Neural cell (in vitro differentiated cells): ENCODE measurements around the gene SMIM43. TPM values are rescaled to one million over a fixed set of nuclear protein-coding genes. Genes with fewer than 3 reads are reported as not detected.

ENCODE experiments used
- H2AFZ ChIP-seq: fragments of 200-600, 300-800 bp; sonication (generic), shearing (Covaris generic); 2 replicates; pipeline ENCODE4 v1.6.0; 2014; ENCODE audit warnings: low read depth, mild to moderate bottlenecking, antibody characterized with exemption, low read length, moderate library complexity
- H3F3A ChIP-seq: fragments of 200-600 bp; shearing (Covaris generic); 2 replicates; pipeline ENCODE4 v1.6.1; 2016; ENCODE audit warnings: mild to moderate bottlenecking, moderate library complexity, mixed read lengths, antibody characterized with exemption, low read length; ENCODE audit not compliant: insufficient read depth, poor library complexity, severe bottlenecking
- H3K27ac ChIP-seq: fragments of 200-600, 300-800 bp; sonication (generic), shearing (Covaris generic); 2 replicates; pipeline ENCODE4 v1.5.1; 2014; ENCODE audit warnings: mild to moderate bottlenecking, low read length, moderate library complexity
- H3K27me3 ChIP-seq: fragments of 300-800, 200-600 bp; sonication (generic), shearing (Covaris generic); 2 replicates; pipeline ENCODE4 v1.6.0; 2014; ENCODE audit warnings: mild to moderate bottlenecking, low read depth, low read length, moderate library complexity; ENCODE audit not compliant: insufficient read depth
- H3K36me3 ChIP-seq: fragments of 300-800, 200-600 bp; sonication (generic), shearing (Covaris generic); 2 replicates; pipeline ENCODE4 v1.5.1; 2014; ENCODE audit warnings: mild to moderate bottlenecking, antibody characterized with exemption, low read length, moderate library complexity; ENCODE audit not compliant: insufficient read depth
- H3K4me2 ChIP-seq: fragments of 300-800, 200-600 bp; sonication (generic), shearing (Covaris generic); 2 replicates; pipeline ENCODE4 v1.6.0; 2014; ENCODE audit warnings: mild to moderate bottlenecking, low read length
- H3K4me3 ChIP-seq: fragments of 300-800, 200-600 bp; sonication (generic), shearing (Covaris generic); 2 replicates; pipeline ENCODE4 v1.5.1; 2014; ENCODE audit warnings: mild to moderate bottlenecking, low read length, moderate library complexity
- H3K79me2 ChIP-seq: fragments of 200-600 bp; shearing (Covaris generic); replicated peaks from 2 replicates; pipeline ENCODE4 v1.6.0; 2014; ENCODE audit warnings: mild to moderate bottlenecking, low read length, moderate library complexity; ENCODE audit not compliant: insufficient read depth
- H3K9ac ChIP-seq: fragments of 300-800, 200-600 bp; sonication (generic), shearing (Covaris generic); 2 replicates; pipeline ENCODE4 v1.6.1; 2016; ENCODE audit warnings: mild to moderate bottlenecking, low read length, mixed read lengths
- H3K9me2 ChIP-seq: fragments of 200-600 bp; shearing (Covaris generic); 2 replicates; pipeline ENCODE4 v1.6.1; 2016; ENCODE audit warnings: mild to moderate bottlenecking, low read length, mixed read lengths; ENCODE audit not compliant: insufficient read depth
- H3K9me3 ChIP-seq: fragments of 200-600, 300-800 bp; sonication (generic), shearing (Covaris generic); 2 replicates; pipeline ENCODE4 v1.6.1; 2016; ENCODE audit warnings: mild to moderate bottlenecking, mixed run types, low read length, moderate library complexity, mixed read lengths
- H4K20me1 ChIP-seq: fragments of 200-600 bp; shearing (Covaris generic); 2 replicates; pipeline ENCODE4 v1.6.1; 2016; ENCODE audit warnings: mild to moderate bottlenecking, mixed run types; ENCODE audit not compliant: insufficient read depth
- CTCF ChIP-seq: fragments of 450-650 bp; IDR thresholded peaks from 2 replicates; pipeline ENCODE4 v1.5.1; 2014; ENCODE audit warnings: antibody characterized with exemption, mild to moderate bottlenecking, moderate library complexity; ENCODE audit not compliant: poor library complexity, severe bottlenecking
- EP300 ChIP-seq: fragments of 450-650 bp; conservative IDR thresholded peaks from 2 replicates; pipeline ENCODE4 v1.6.1; 2014; ENCODE audit warnings: antibody characterized with exemption, mild to moderate bottlenecking, moderate library complexity; ENCODE audit not compliant: poor library complexity, severe bottlenecking
- EZH2 ChIP-seq: fragments of 200-600, 300-800 bp; shearing (Covaris generic), sonication (generic); IDR thresholded peaks from 2 replicates; pipeline ENCODE4 v1.6.1; 2014; ENCODE audit warnings: antibody characterized with exemption, low read length, borderline replicate concordance, mild to moderate bottlenecking; ENCODE audit not compliant: insufficient read depth, poor library complexity, severe bottlenecking
- MXI1 ChIP-seq: fragments of 450-650 bp; conservative IDR thresholded peaks from 2 replicates; pipeline ENCODE4 v1.6.1; 2014; ENCODE audit warnings: antibody characterized with exemption, mild to moderate bottlenecking; ENCODE audit not compliant: poor library complexity, severe bottlenecking
- POLR2AphosphoS5 ChIP-seq: IDR thresholded peaks from 2 replicates; pipeline ENCODE4 v1.6.1; 2012
- RAD21 ChIP-seq: fragments of 450-650 bp; conservative IDR thresholded peaks from 2 replicates; pipeline ENCODE4 v1.6.1; 2014; ENCODE audit warnings: antibody characterized with exemption, mild to moderate bottlenecking, moderate library complexity
- REST ChIP-seq: IDR thresholded peaks from 2 replicates; pipeline ENCODE4 v1.6.1; 2012; ENCODE audit warnings: borderline replicate concordance
- SMC3 ChIP-seq: fragments of 450-650 bp; conservative IDR thresholded peaks from 2 replicates; pipeline ENCODE4 v1.6.1; 2014; ENCODE audit warnings: antibody characterized with exemption, mild to moderate bottlenecking, moderate library complexity; ENCODE audit not compliant: poor library complexity
- TAF1 ChIP-seq: IDR thresholded peaks from 2 replicates; pipeline ENCODE4 v1.6.1; 2012; ENCODE audit warnings: low read depth
- polyA plus RNA-seq: library from polyadenylated mRNA; depleted of rRNA; stranded (reverse); fragments of >200 nt; gene quantifications from 2 replicates; pipeline ENCODE4 v1.2.3, GENCODE V29; 2014

Gene SMIM43
- polyA plus RNA-seq, 1 donor from 2014 or later = 0.17 TPM

- Histone ChIP-seq H3K4me3 (no peak overlapping the region), H3K27ac (no peak overlapping the region), H3K27me3 (peaks cover 7% of the 10 kb centered on the region), H3K9me2 (no peaks in the 10 kb centered on the region), H3K79me2 (no peaks in the 10 kb centered on the region), H3K9me3 (no peaks in the 10 kb centered on the region), H3K9ac (no peak overlapping the region), H3K4me2 (no peak overlapping the region), H3K36me3 (no peaks in the 10 kb centered on the region), H3F3A (no peaks in the 10 kb centered on the region), H4K20me1 (no peaks in the 10 kb centered on the region), H2AFZ (no peak overlapping the region)
- TF ChIP-seq CTCF = no peak
- TF ChIP-seq EZH2 = no peak
Observed at GRCh38 chr4:121771869-121772268, 6.9 kb upstream of the SMIM43 start.

GRCh38 chr4:121769341-121769740 is 4.4 kb upstream of the SMIM43 start:
- TF ChIP-seq SMC3 (no peak), POLR2AphosphoS5 (no peak), MXI1 (no peak), CTCF (no peak), EZH2 (no peak)
- Histone ChIP-seq H3K4me2 (no peak overlapping the region), H3K9ac (no peak overlapping the region), H3F3A (no peaks in the 10 kb centered on the region), H3K27ac (no peak overlapping the region), H2AFZ (no peak overlapping the region), H3K4me3 (no peak overlapping the region), H3K9me2 (no peaks in the 10 kb centered on the region), H3K36me3 (no peaks in the 10 kb centered on the region), H3K79me2 (no peaks in the 10 kb centered on the region), H4K20me1 (no peaks in the 10 kb centered on the region), H3K27me3 (peaks cover 32% of the 10 kb centered on the region), H3K9me3 (no peaks in the 10 kb centered on the region)

GRCh38 chr4:121767166-121767565 is 2.2 kb upstream of the SMIM43 start:
- Histone ChIP-seq H3F3A (no peaks in the 10 kb centered on the region), H2AFZ (no peak overlapping the region), H3K36me3 (no peaks in the 10 kb centered on the region), H3K9me3 (no peaks in the 10 kb centered on the region), H3K27ac (no peak overlapping the region), H4K20me1 (no peaks in the 10 kb centered on the region), H3K4me2 (no peak overlapping the region), H3K4me3 (no peak overlapping the region), H3K27me3 (peaks cover 44% of the 10 kb centered on the region), H3K9ac (no peak overlapping the region), H3K9me2 (no peaks in the 10 kb centered on the region), H3K79me2 (no peaks in the 10 kb centered on the region)
- no peak for TF ChIP-seq TAF1
- no peak for TF ChIP-seq RAD21
- TF ChIP-seq SMC3 = no peak
- TF ChIP-seq CTCF = no peak
- TF ChIP-seq EZH2 = no peak
- no peak for TF ChIP-seq REST
- TF ChIP-seq MXI1 = no peak
- no peak for TF ChIP-seq POLR2AphosphoS5
- no peak for TF ChIP-seq EP300
